ENCODE data around the gene ETV4.

ETV4 gene

GRCh38 chr17:43572368-43572980 lies 26.3 kb upstream of the ETV4 start:
- DNase-seq (ENCODE audit: low spot score), result no peak

DNA sequence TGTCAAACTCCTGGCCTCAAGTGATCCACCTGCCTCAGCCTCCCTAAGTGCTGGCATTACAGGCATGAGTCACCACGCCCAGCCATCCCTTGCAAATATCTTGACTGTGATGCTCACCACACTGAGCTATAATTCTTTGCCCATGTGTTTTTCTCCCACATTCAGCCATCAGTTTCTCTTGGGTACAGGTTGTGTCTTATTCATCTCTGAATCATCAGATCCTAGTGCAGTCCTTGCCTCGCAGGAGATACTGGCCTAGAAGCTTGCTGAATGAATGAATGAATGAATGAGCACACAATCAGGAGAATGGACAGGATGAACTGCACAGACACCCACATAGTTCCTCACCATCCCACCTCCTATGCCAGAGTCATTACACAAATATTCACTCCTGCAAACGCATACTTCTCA lies 24.4 kb upstream of the ETV4 start:
- DNase-seq (ENCODE audit: low spot score), result no peak

- no peak for DNase-seq (ENCODE audit: low spot score)
Measured at GRCh38 chr17:43568506-43569082, 22.5 kb upstream of the ETV4 start.

DNA sequence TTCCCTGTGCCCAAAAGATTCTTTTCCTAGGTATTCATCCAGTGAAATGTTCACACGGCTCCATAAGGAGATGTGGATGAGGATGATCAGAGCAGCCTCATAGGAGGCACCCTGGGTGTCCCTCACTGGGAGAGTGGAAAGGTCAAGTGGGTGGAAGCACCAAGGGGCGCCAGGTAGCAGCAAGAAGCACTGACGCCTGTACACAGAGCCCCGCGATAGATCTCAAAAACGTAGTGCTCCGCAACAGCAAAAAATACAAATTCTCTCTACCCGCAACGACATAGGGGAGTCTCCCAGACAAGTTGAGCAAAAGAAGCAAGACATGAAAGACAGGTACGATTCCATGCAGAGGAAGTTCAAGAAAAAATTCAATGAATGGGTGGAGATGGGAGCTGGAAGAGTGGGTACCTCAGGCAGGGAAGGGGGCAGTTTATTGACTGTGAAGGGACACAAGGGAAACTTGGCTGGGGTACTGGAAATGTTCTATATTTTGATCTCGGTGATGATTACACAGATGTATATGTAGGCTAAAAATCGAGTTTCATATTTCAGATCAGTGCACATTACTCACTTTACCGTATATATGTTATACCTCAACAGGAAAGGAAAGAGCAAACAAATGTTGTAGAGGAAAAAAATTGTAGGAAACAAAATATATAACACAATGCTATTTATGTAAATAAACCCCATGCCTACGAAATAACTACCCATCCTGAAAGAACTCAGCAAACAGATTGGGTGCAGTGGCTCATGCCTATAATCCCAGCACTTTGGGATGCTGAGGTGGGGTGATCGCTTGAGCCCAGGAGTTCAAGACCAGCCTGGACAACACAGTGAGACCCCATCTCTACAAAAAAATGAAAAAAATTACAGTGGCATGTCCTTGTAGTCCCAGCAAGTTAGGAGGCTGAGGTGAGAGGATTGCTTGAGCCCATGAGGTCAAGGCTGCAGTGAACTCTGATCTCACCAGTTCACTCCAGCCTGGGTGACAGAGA lies 17.8 kb upstream of the ETV4 start:
- DNase-seq (ENCODE audit: low spot score), result no peak

- no peak for DNase-seq (ENCODE audit: low spot score)
Measured at GRCh38 chr17:43562679-43563599, 16.8 kb upstream of the ETV4 start.

DNA sequence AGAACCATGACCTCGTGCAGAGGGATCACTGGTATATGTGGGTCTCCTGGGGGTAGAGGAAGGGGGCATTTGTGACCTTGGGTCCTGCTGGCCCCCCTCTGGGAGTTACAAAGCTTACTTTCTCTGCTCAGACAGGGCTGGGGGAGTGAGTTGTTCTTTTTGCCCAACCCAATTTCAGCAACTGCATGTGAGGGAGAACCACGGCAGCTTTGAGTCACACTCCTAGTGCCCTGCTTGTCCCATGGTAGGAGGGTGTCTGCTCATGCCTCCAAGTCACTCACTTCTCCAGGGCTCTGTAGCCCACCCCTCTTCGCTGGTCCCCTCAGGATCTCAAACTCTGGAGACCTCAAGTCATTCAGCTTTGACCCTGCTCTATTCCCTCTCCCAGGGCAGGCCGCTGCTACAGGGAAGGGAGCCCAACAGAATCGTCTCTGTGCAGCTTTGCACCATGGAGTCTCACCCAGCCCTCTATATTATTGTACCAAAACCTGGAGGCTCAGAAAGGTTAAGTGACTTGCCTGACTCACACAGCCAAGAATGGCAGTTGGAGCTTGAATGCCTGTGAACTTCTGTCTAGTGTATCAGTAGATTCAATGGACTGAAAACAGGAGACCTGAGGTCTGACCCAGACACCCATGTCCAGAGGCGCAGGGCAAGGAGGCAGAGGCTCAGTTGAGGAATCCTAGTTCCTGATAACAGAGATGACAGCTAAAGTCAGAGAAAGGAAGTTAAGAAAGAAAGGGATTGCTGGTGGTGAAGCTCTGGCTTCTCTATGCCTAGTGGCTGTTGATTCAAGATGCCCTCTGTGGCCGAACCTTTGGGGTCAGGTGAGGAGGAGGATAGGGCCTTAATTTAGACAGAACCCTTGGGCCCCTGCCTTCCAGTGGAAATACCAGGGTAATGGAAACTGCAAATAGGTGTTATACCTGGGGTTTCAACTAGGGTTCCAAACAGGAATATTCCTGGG lies 14.6 kb upstream of the ETV4 start:
- no peak for DNase-seq (ENCODE audit: low spot score)

GRCh38 chr17:43559161-43559816 lies 13.1 kb upstream of the ETV4 start:
- DNase-seq (ENCODE audit: low spot score), result no peak

DNA sequence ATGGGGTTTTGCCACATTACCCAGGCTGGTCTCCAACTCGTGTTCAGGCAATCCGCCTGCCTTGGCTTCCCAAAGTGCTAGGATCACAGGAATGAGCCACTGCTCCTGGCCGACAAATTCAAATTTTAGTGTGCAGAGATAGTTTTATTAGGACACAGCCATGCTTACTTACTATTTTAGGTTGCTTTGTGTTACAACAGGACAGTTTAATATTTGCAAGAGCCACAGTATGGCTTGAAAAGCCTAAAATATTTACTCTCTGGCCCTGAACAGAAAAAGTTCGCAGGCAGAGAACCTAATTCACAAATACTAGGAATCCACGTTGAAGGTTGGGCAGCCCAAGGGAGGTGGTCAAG lies 12.6 kb upstream of the ETV4 start:
- DNase-seq (ENCODE audit: low spot score), result no peak

GRCh38 chr17:43556292-43556691 lies 10.2 kb upstream of the ETV4 start:
- no peak for DNase-seq (ENCODE audit: low spot score)

DNA sequence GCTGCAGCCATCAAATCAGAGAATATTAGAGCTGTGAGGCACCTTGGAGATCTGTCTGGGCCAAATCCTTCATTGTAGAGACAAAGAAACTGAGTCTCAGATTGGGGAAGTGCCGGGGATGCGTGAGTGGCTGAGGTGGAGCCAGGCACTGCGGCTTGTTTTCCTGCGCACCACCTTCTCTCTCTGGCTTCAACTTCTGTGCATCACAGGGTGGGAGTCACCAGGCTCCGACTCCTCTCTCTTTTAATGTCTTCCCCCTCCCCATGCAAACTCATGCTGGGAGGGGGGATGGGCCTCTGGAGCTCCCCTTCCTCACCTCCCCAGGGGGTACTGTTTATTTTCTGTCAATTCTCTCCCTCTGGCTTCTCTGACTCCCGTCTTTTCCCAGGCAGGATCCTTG lies 8.7 kb upstream of the ETV4 start:
- no peak for DNase-seq (ENCODE audit: low spot score)

DNA sequence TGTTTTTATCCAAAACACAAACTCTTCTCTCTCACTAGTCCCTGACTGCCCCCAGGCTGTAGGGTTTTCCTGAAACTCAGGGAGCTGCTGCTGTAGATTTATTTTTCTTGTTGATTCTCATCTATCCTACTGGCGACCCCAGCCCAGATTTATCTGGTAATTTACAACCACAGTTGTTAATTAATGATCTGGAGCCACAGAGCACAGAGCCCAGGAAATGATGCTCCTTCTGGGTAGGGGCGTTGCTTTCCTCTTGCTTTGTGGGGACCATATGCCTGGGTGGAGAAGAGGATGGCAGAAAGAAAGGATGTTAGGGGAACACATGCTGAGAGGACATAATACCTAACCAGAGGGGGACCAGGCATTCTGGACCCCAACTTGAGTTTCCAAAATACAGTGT lies 7.4 kb upstream of the ETV4 start:
- no peak for DNase-seq (ENCODE audit: low spot score)

GRCh38 chr17:43552229-43552837 lies 6.2 kb upstream of the ETV4 start:
- DNase-seq (ENCODE audit: low spot score), result no peak

DNA sequence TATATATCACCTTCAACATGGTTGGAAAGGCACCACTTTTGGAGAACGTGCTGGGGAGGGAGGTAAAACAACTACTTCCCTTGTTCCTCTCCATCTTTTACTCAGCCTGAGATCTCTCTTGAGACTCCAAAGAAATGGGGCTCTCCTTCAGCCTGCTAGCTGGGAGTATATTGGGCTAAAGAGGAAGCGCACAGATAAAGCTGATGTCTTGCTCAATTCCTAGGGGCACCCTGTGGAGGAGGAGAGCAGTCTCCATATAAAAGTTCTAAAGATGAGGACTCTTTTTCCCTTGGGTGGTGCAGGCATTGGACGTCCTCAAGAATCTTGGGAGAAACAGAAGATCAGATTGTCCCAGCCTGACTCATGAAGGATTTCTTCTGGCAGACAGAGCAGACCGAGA lies 4.6 kb upstream of the ETV4 start:
- no peak for DNase-seq (ENCODE audit: low spot score)

DNA sequence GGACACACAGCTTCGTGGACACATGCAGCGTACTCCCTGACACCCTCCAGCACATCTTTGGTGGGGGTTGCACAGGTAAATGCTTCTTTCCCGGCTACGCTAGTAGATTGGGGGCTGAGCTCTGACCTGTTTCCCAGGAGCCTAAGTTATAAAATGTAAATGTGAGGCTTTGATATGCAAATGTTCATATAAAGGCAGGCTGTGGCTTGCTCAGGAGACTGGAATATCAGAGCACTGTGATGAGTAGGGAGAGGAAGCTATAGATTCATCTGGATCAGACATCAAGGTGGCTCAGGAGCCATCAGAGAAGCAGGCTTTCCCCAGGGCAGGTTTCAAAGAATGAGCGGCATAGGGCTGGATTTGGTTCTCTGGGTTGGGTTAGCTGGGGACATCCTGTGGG lies 3.4 kb upstream of the ETV4 start:
- DNase-seq (ENCODE audit: low spot score), result no peak

- no peak for DNase-seq (ENCODE audit: low spot score)
Measured at GRCh38 chr17:43548689-43549379, 2.7 kb upstream of the ETV4 start.

DNA sequence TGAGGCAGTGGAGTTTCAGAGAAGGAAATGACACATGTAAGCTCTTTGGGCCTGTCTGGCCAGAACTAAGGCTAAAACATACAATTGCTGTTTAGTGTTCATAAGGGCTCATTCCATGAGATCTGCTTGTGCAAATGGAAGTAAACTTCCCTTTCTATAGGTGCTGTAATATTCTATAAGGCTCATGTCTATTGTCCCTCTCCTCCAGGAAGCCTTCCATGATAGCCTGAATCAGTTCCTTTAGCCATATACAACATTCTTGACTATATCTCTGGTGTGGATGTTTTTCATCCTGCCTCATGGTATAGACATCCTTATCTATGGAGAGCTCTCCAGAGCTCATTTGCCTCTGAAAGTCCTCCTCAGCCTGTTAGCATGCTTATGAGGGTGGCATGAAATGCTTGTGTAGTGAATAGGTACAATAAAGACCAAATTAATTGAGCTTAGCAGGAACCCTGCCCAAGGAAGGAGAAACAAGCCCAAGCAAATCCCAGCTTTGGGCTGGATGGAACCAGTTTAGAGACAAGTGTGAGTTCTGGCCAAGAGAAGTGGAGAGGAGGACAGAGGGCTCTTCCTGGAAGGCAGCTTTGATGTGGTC lies 1.6 kb upstream of the ETV4 start:
- no peak for DNase-seq (ENCODE audit: low spot score)

DNA sequence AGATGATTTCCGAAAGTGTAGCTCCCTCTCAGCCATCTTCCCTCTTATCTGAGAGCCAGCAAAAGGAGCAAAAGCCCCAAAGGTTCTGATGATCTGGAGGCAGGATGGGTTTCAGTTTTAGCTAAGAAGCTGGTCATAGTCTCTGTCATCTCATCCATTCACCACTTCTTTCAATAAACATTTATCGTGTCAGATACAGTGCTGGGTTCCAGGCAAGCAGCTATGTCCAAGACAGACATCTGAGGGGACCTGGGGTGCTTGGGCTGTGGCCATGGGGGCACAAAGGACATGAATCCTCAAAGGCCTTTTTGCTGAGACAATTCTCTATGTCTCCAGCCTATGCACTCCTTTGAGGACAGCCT lies 1.0 kb upstream of the ETV4 start:
- no peak for DNase-seq (ENCODE audit: low spot score)

- no peak for DNase-seq (ENCODE audit: low spot score)
Measured at GRCh38 chr17:43545383-43545632, 832 bp downstream of the ETV4 start.
